GM19455 (cell line): ENCODE data around the gene CDH4.
"Not testable (repeated sequence)": the region's sequence is repeated elsewhere in the genome, so short reads cannot be mapped to it uniquely, and the experiment has no call there.

ENCODE experiments used
- ATAC-seq: cut with Tn5 transposase; IDR thresholded peaks from one replicate; pipeline ENCODE4 v1.9.1; 2021; ENCODE audit not compliant: unreplicated experiment

CDH4 gene

GRCh38 chr20:61253264-61253639 is 1.2 kb downstream of the CDH4 start:
- ATAC-seq: no peak

- ATAC-seq: no peak
Observed at GRCh38 chr20:61253640-61254511, 1.8 kb downstream of the CDH4 start.

DNA sequence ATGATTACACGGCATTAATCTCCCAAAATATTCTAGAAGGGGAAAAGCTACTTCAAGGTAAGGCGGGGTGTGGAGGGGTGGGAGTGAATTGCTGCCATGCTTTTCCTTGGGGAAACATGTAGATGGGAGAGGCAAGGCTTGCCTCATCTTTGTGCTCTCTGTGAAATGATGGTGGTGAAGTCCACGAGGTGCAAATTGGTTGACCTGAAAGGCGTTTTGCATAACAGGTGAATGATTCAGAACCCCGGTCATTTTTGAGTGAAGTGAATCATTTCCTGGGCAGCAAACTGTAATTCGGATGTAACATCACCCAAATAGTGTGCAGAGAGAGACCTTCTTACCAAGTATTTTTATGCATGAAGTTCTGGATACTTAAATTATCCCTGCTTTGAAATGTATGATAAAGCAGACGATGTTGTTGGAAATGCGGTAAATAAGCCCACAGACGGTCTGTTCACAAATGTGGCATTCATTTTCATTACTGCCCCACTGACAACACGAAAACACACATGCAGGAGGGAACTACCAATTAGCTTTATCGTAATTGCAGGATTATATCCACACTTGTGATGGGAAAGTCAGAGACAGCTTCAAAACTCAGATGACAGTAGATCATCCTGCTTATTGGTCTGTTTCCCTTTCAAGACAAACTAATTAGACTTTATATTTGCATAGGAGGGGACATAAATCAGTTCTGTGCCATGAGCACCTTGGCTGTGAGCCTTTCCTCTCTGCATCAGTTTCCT is 3.0 kb downstream of the CDH4 start:
- no peak for ATAC-seq

- no peak for ATAC-seq
Observed at GRCh38 chr20:61256365-61256764, 4.3 kb downstream of the CDH4 start.

DNA sequence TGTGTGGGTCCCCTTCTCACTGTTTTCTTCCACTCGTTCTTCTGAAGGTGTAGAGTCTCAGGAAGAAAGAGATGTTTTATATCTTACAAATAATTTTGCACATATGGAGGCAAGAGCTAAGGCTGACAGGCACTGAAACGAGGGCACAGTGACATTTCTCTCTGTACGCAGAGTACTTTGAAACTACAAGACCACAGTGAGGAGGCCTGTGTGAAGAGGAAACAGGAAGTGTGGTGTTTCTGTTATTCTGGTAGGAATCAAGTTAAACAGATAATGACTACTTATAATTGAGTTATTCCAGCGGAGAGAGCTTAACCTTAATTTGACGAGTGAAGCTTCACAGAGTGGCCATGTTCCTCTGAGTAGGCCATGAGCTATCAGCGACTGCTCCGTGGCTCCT is 4.8 kb downstream of the CDH4 start:
- ATAC-seq: no peak

DNA sequence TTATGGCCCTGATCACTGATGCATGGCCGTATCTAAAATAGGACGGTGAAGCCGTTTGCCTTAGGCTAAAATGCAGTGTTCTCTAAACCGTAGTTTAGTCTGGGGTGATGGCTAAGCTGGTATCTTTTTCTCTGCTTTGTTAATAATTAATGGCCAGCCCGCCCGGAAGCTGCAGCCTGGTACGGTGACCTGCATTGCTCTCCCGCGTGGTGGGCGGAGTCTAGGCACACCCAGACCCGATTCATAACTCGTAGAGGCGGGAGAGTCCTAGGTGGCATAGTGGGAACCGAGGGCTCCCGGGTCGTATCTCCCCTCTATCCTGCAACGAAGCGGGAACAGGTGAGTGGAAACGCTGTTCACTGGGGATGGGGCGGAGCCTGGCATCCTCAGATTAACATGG is 5.5 kb downstream of the CDH4 start:
- no peak for ATAC-seq

- ATAC-seq: no peak
Observed at GRCh38 chr20:61259741-61260140, 7.7 kb downstream of the CDH4 start.

- ATAC-seq: no peak
Observed at GRCh38 chr20:61260905-61261304, 8.8 kb downstream of the CDH4 start.

DNA sequence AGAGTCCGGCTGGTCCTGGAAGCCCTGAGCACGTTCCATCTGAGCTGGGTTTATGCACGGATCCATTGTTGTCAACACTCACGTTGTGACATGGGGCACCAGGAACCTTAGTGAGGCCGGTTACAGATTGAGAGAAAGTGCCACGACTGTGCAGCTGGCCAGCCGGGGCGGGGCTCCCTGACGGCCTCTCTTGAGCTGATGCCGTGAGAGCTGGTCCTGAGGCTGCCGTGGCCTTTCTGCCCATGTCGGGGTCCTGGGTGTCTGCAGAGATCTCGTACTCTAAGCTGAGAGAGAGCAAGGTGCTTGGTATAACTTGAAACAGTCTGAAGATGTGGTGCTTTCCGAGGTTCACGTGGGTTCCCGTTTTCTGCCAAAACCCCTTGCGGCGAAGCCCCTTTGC is 10.0 kb downstream of the CDH4 start:
- ATAC-seq: no peak

DNA sequence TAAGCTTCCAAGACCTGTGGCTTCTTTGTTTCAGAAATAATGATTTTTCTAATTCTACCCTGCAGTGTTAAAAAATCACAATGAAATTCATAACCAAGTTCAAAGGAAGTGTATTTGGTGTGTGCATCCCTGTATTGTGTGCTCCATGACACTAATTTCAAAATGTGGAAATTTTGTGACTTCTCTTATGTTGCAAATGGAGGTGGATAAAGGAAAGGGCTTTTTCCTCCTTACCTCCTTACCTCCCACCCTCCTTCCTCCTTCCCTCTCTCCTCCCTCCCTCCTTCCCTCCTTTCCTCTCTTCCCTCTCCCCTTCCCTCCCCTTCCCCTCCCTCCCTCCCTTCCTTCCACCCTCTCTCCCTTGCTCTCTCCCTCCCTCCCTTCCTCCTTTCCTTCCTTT is 10.5 kb downstream of the CDH4 start:
- ATAC-seq: no peak

DNA sequence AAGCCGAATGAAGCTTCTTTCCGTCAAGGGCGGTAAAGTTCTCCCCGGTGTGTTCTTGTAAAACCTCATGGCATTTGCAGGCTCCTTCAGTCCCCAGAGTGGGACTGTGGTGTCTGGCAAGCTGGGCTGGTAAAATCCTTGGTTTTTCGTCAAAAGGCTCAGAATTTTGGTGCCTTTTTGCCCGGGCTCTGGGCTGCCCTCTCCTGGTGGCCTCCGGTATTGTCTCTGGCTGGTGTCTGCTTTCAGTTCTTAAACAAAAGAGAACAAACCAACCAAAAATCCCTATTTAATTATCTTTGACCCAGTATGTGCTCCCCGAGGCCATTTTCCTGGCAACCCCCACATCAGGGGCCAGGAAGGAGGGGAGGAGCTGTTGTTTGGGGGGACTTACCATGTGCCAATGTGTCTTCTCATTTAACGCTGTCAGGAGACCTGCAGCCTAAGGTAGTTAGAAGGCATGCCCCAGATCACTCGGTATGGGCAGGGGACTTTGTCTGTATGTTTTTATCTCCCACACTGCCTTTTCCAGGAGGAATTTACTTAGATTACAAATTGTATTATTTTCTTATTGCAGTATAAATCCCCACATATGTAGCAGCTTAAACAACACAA is 11.1 kb downstream of the CDH4 start:
- ATAC-seq: no peak

DNA sequence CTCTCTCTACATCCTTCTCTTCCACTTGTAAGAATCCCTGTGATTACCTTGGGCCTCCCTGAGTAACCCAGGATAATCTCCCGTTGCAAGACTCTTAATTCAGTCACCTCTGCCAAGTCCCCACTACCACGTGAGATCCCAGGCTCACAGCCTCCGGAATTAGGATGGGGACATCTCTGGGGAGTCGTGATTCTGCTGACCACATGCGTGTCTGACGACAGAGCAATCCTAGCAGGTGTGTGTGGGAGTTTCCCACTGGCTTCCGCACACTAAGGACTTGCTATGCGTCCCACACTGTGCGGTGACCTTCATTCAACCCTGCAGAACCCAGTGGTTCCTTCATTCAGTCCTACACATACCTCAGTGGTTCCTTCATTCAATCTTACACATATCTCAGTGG is 11.9 kb downstream of the CDH4 start:
- no peak for ATAC-seq

GRCh38 chr20:61267241-61267640 is 15.2 kb downstream of the CDH4 start:
- no peak for ATAC-seq

GRCh38 chr20:61268024-61268423 is 16.0 kb downstream of the CDH4 start:
- no peak for ATAC-seq

- no peak for ATAC-seq
Observed at GRCh38 chr20:61271312-61272231, 19.5 kb downstream of the CDH4 start.

DNA sequence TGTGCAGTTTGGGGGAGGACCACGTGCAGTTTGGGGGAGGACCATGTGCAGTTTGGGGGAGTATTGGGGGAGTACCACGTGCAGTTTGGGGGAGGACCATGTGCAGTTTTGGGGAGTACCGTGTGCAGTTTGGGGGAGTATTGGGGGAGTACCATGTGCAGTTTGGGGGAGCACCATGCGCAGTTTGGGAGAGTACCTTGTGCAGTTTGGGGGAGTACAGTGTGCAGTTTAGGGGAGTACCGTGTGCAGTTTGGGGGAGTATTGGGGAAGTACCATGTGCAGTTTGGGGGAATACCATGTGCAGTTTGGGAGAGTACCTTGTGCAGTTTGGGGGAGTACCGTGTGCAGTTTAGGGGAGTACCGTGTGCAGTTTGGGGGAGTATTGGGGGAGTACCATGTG is 21.0 kb downstream of the CDH4 start:
- ATAC-seq: not testable (repeated sequence)

DNA sequence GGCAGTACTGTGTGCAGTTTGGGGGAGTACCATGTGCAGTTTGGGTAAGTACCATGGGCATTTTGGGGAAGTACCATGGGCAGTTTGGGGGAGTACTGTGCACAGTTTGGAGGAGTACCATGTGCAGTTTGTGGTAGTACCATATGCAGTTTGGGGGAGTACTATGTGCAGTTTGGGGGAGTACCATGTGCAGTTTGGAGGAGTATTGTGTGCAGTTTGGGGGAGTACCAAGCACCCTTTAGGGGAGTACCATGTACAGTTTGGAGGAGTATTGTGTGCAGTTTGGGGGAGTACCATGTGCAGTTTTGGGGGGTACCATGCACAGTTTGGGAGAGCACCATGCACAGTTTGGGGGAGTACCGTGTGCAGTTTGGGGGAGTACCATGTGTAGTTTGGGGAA is 21.6 kb downstream of the CDH4 start:
- ATAC-seq: not testable (repeated sequence)

DNA sequence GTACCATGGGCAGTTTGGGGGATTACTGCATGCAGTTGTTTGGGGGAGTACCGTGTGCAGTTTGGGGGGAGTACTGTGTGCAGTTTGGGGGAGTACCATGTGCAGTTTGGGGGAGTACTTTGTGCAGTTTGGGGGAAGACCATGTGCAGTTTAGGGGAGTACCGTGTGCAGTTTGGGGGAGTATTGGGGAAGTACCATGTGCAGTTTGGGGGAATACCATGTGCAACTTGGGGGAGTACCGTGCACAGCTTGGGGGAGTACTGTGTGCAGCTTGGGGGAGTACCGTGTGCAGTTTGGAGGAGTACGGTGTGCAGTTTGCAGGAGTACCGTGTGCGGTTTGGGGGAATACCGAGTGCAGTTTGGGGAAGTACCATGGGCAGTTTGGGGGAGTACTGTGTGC is 22.3 kb downstream of the CDH4 start:
- no peak for ATAC-seq

- ATAC-seq: no peak
Observed at GRCh38 chr20:61278296-61278695, 26.2 kb downstream of the CDH4 start.

- ATAC-seq: no peak
Observed at GRCh38 chr20:61279621-61280150, 27.6 kb downstream of the CDH4 start.
